Measurements from ENCODE around the gene BPIFA1.

GRCh38 chr20:33279261-33279910 is 43.6 kb downstream of the BPIFA1 start:
- TF ChIP-seq CTCF (IDR thresholded peaks at IDR 0.05; ENCODE audit: insufficient read depth, low read depth, low read length) (no peak), EZH2 (IDR thresholded peaks at IDR 0.05; ENCODE audit: insufficient read depth, low read length) (no peak)

Data from astrocyte (in vitro differentiated cells and primary cell).